GM18951 (cell line): ENCODE measurements around the gene FDPS.

Experiments used
- POLR2A ChIP-seq: IDR thresholded peaks from 4 replicates; pipeline ENCODE4 v1.6.1; 2011; ENCODE audit warnings: mild to moderate bottlenecking; ENCODE audit not compliant: insufficient read length, insufficient read depth; ENCODE audit errors: extremely low read depth
- in situ Hi-C: fragments of 300-500 bp; cut with MboI; formaldehyde crosslinking; loops from one replicate; pipeline ENCODE4 v1.12.0; 2022; ENCODE audit warnings: low sequenced_read_pairs, mixed read lengths, inconsistent platforms; ENCODE audit not compliant: unreplicated experiment

FDPS gene

GRCh38 chr1:155324717-155325602 is 16.3 kb downstream of the FDPS start:
- no peak for TF ChIP-seq POLR2A

GRCh38 chr1:155325603-155325893 is 16.9 kb downstream of the FDPS start:
- no peak for TF ChIP-seq POLR2A
- in situ Hi-C loops: loop anchor here (5.0 kb wide), 1 partner anchor 78 kb away; no protein-coding TSS in a partner anchor

More at GRCh38 chr1:155324717-155325602, 16.3 kb downstream of the FDPS start:
- in situ Hi-C loops: loop anchor here (5.0 kb wide), 1 partner anchor 78 kb away; no protein-coding TSS in a partner anchor

DNA sequence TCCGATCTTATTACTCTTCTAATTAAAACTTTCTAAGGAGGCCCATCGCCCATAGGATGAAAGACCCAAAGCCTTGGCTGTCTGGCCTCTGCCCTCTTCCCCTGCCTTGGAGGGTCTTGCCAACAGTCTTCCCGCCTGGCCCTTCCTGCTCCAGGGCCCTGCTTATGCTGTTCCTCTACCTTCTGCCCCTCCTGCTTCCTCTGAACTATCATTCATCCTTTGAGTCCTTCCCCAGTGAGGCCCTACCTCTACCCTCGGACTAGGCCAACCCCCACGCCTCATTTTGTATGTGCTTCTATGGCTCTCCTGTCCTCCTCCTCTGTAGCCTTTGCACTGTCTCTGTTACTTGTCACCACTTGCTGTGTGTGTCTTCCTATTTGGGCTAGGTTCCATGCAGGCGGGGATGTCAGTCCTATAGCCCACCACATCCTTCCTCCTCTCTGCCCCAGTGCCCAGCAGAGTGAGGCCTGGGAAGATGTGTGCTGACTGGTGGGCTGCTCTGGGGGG is 17.4 kb downstream of the FDPS start:
- in situ Hi-C loops: loop anchor here (5.0 kb wide), 1 partner anchor 79 kb away; no protein-coding TSS in a partner anchor
- no peak for TF ChIP-seq POLR2A

DNA sequence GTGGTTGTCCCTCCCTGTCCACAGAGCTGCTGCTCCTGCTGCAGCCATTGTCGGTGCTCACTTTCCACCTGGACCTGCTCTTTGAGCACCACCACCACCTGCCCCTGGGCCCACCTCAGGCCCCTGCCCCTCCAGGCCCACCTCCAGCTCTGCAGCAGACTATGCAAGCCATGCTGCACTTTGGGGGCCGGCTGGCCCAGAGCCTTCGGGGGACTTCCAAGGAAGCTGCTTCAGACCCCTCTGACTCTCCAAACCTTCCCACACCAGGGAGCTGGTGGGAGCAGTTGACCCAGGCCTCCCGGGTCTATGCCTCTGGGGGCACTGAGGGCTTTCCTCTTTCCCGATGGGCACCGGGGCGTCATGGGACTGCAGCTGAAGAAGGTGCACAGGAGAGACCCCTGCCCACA is 18.0 kb downstream of the FDPS start:
- in situ Hi-C loops: loop anchor here (5.0 kb wide), 1 partner anchor 79 kb away; no protein-coding TSS in a partner anchor
- no peak for TF ChIP-seq POLR2A

- no peak for TF ChIP-seq POLR2A
- in situ Hi-C loops: loop anchor here (5.0 kb wide), 1 partner anchor 81 kb away; no protein-coding TSS in a partner anchor
These were observed 19.3 kb downstream of the FDPS start for GRCh38 chr1:155327981-155328380.

DNA sequence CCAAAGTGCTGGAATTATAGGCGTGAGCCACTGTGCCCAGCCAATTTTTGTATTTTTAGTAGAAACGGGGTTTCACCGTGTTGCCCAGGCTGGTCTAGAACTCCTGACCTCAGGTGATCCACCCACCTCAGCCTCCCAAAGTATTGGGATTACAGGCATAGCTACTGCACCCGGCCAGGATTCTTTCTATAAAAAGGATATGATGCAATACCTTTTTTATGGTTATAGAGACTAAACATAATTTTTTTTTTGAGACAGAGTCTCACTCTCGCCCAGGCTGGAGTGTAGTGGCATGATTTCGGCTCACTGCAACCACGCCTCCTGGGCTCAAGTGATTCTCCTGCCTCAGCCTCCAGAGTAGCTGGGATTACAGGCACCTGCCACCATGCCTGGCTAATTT is 20.2 kb downstream of the FDPS start:
- in situ Hi-C loops: loop anchor here (5.0 kb wide), 1 partner anchor 82 kb away; no protein-coding TSS in a partner anchor

DNA sequence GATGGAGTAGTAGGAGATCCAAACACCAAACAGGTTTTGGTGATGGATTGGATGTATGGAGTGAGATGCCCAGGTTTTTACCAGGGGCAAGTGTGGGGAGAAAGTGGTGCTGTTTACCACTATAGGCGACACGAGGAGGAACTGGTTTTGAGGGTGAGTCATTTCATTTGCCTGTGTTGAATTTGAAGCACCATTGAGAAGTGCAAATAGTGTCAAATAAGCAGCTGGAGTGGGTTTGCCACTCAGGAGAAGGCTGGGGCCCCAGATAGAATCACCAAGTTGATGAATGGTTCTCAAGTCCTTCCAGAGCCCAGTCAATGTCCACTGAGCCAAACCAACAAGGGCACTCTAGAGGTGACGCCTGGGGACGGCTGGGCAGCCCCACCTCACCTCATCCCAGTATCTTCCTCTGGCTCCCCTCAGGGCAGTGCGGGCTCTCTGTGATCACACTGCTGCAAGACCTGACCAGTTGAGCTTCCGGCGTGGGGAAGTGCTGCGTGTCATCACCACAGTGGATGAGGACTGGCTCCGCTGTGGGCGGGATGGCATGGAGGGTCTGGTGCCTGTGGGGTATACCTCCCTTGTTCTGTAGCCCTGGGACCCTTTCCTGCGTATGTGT is 21.4 kb downstream of the FDPS start:
- TF ChIP-seq POLR2A: no peak
- in situ Hi-C loops: loop anchor here (5.0 kb wide), 1 partner anchor 83 kb away; no protein-coding TSS in a partner anchor

DNA sequence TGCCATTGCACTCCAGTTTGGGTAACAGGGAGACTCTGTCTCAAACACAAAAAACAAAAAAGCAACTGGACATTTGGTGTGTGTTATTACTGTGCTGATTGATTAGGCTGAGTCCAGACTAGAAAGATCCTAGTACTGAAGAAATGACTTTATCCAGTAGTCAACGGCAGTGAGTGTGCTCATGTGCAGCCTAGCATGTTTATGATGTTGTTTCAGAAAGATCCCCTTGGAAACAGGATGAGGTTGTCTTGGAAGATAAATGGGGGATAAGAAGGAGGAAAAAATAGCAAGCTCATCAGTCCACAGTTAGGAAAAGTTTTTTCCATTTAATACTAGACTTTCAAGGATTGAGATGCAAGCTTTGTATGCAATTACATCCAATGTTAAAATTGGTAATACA is 26.3 kb downstream of the FDPS start:
- in situ Hi-C loops: no loop called here
- no peak for TF ChIP-seq POLR2A

DNA sequence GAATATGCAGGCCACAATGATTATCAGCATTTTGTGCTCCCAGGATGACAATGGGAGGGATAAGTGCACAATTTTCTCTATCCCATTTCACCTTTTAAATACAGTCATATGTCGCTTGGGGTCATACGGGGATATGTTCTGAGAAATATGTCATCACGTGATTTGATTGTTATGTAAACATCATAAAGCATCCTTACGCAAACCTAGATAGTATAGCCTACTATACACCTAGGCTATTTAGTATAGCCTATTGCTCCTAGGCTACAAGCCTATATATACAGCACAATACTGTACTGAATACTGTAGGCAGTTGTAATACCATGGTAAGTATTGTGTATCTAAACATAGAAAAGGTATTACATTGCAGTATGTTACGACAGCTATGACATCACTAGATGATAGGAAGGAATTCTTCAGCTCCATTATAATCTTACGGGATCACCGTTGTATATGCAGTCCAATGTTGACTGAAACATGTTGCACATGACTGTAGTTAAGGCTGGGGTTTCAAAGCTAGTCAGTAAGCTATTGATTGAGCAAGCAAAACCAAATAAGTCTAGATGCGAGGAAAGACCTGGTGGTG is 30.9 kb downstream of the FDPS start:
- in situ Hi-C loops: no loop called here

DNA sequence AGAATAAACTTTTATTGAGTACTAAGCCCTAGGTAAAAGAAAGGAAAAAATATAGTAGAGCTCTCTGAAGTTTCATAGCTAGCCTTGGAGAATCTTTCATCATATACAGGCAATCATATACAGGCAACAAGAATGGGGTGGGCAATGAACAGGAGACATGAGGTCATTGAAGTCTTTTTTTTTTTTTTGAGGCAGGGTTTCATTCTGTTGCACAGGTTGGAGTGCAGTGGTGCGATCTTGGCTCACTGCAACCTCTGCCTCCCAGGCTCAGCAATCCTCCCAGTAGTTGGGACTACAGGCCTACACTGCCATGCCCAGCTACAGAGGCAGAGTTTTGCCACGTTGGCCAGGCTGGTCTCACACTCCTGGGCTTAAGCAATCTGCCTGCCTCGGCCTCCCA is 34.2 kb downstream of the FDPS start:
- in situ Hi-C loops: no loop called here
- no peak for TF ChIP-seq POLR2A

More for the DNA sequence above, 30.9 kb downstream of the FDPS start:
- no peak for TF ChIP-seq POLR2A

- in situ Hi-C loops: loop anchor here (25.0 kb wide), 1 partner anchor 235 kb away; no protein-coding TSS in a partner anchor
- no peak for TF ChIP-seq POLR2A
These were observed 44.0 kb downstream of the FDPS start for GRCh38 chr1:155352631-155353030.

- in situ Hi-C loops: loop anchor here (25.0 kb wide), 1 partner anchor 227 kb away; no protein-coding TSS in a partner anchor
- TF ChIP-seq POLR2A: no peak
These were observed 51.4 kb downstream of the FDPS start for GRCh38 chr1:155360051-155360450.
